ENCODE data around the gene GP5.

GRCh38 chr3:194384569-194385001 lies 14.5 kb downstream of the GP5 start:
- TF ChIP-seq OSR1 (CRISPR knock-in tag; IDR thresholded peaks at IDR 0.05) (no peak), ZFP30 (CRISPR knock-in tag; IDR thresholded peaks at IDR 0.05) (no peak), ARNTL (CRISPR knock-in tag; IDR thresholded peaks at IDR 0.05; ENCODE audit: borderline replicate concordance, low read depth) (no peak), SNAI2 (CRISPR knock-in tag; IDR thresholded peaks at IDR 0.05) (no peak), ZFP3 (CRISPR knock-in tag; IDR thresholded peaks at IDR 0.05) (no peak), RARB (CRISPR knock-in tag; IDR thresholded peaks at IDR 0.05) (no peak), PATZ1 (CRISPR knock-in tag; IDR thresholded peaks at IDR 0.05; ENCODE audit: borderline replicate concordance) (no peak), POU6F1 (CRISPR knock-in tag; IDR thresholded peaks at IDR 0.05; ENCODE audit: borderline replicate concordance, low read depth) (no peak), BACH2 (CRISPR knock-in tag; IDR thresholded peaks at IDR 0.05; ENCODE audit: borderline replicate concordance) (no peak), ZC3H10 (CRISPR knock-in tag; IDR thresholded peaks at IDR 0.05) (no peak)

Data from SK-N-SH treated with all-trans-retinoic acid at 6 μM for 48 hours (cell line).